Measurements from ENCODE around the gene MXRA8. TPM values are rescaled to one million over a fixed set of nuclear protein-coding genes. Genes with fewer than 3 reads are reported as not detected.
A peak's percentile ranks its signal among the peaks of the same experiment; 100 is the strongest.

MXRA8 gene
- total and polyA plus RNA-seq, 5 donors from 2014 or later = 0.17 TPM; not detected in 4

GRCh38 chr1:1361233-1361981 lies 3.1 kb upstream of the MXRA8 start:
- DNase-seq = no peak
- peaks cover 22% of the 10 kb centered on the region for H3K27me3 Mint-ChIP-seq
- H3K27ac ChIP-seq (ENCODE audit: insufficient read depth, low read length, poor library complexity, severe bottlenecking) = no peak overlapping the region
- no peaks in the 10 kb centered on the region for H3K27me3 ChIP-seq (ENCODE audit: control insufficient read depth, insufficient read depth, low read length)
- H3K9me3 Mint-ChIP-seq = no peaks in the 10 kb centered on the region
- peaks cover 0 to 3% (median 1%) of the 10 kb centered on the region in 4 donors for H3K4me1 Mint-ChIP-seq
- no peak overlapping the region for H3K4me3 ChIP-seq (ENCODE audit: low read depth, low read length)
- H3K36me3 Mint-ChIP-seq = no peaks in the 10 kb centered on the region
- H3K36me3 ChIP-seq (ENCODE audit: control insufficient read depth, insufficient read depth, low read length) = no peaks in the 10 kb centered on the region
- H3K9me3 ChIP-seq (ENCODE audit: control insufficient read depth in 2 of 2, low read length in 2 of 2) = no peaks in the 10 kb centered on the region
- peak overlapping the region in 1 of 4 donors; percentile 0 for H3K4me3 Mint-ChIP-seq
- no peak overlapping the region for H3K27ac Mint-ChIP-seq
- no peak for ATAC-seq (ENCODE audit: low read depth in 2 of 2)
- H3K4me1 ChIP-seq (ENCODE audit: control insufficient read depth, insufficient read depth, low read length, poor library complexity, severe bottlenecking) = peaks cover 7% of the 10 kb centered on the region

- Histone ChIP-seq H3K27me3 (ENCODE audit: control insufficient read depth, insufficient read depth, low read length) (no peaks in the 10 kb centered on the region), H3K36me3 (ENCODE audit: control insufficient read depth, insufficient read depth, low read length) (no peaks in the 10 kb centered on the region), H3K4me3 (ENCODE audit: low read depth, low read length) (no peak overlapping the region), H3K9me3 (ENCODE audit: control insufficient read depth in 2 of 2, low read length in 2 of 2) (no peaks in the 10 kb centered on the region), H3K27ac (ENCODE audit: insufficient read depth, low read length, poor library complexity, severe bottlenecking) (no peak overlapping the region), H3K4me1 (ENCODE audit: control insufficient read depth, insufficient read depth, low read length, poor library complexity, severe bottlenecking) (peaks cover 8% of the 10 kb centered on the region)
- DNase-seq (no peak), ATAC-seq (ENCODE audit: low read depth in 2 of 2) (no peak)
- Mint-ChIP-seq H3K27me3 (peaks cover 22% of the 10 kb centered on the region), H3K36me3 (no peaks in the 10 kb centered on the region), H3K9me3 (no peaks in the 10 kb centered on the region), H3K4me3 (peak overlapping the region in 1 of 4 donors; percentile 0), H3K27ac (no peak overlapping the region), H3K4me1 (peaks cover 0 to 3% (median 1%) of the 10 kb centered on the region in 4 donors)
Measured at GRCh38 chr1:1360506-1361169, 2.3 kb upstream of the MXRA8 start.

DNA sequence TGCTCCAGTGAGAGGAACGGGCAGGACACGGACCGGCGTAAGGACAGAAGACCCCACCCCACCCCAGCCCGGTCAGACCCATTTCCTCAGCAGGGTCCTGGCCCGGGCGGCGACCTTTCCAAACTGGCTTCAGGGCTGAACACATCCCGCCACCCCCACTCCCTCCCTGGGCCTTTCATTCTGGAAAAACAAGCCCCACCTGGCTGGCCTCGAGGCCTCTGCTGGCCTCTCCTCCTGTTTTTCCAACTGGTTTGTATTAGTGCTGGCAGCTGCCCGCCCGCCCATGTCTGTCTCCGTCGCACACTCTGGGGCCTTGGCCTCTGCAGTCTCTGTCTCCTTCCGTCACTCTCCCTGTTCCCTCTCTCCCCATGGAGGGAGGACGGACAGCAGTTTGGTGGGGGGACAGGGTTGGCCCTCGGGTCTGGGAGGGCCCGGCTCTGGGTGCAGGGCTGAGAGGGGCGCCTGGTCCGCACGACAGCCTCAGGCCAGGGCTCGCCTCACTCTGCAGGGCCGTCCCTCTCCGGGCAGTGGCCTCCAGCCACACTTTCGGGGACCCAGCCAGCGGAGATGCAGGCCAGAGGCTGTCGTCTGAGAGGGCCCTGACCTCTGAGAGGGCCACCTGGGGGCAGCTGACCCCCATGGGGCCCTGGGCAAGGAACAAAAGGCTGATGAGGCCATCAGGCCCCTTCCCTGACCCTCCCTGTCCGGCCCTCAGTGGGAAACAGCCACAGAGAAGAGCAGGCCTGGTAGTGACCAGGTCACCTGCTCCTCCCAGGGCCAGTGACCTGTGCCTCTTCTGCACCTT lies 1.5 kb upstream of the MXRA8 start:
- DNase-seq (no peak), ATAC-seq (ENCODE audit: low read depth in 2 of 2) (no peak)
- Histone ChIP-seq H3K27me3 (ENCODE audit: control insufficient read depth, insufficient read depth, low read length) (no peaks in the 10 kb centered on the region), H3K4me1 (ENCODE audit: control insufficient read depth, insufficient read depth, low read length, poor library complexity, severe bottlenecking) (peaks cover 16% of the 10 kb centered on the region), H3K4me3 (ENCODE audit: low read depth, low read length) (no peak overlapping the region), H3K27ac (ENCODE audit: insufficient read depth, low read length, poor library complexity, severe bottlenecking) (no peak overlapping the region), H3K9me3 (ENCODE audit: control insufficient read depth in 2 of 2, low read length in 2 of 2) (no peaks in the 10 kb centered on the region), H3K36me3 (ENCODE audit: control insufficient read depth, insufficient read depth, low read length) (no peaks in the 10 kb centered on the region)
- Mint-ChIP-seq H3K4me1 (peaks cover 0 to 3% (median 1%) of the 10 kb centered on the region in 4 donors), H3K9me3 (no peaks in the 10 kb centered on the region), H3K4me3 (no peak overlapping the region), H3K27me3 (peaks cover 22% of the 10 kb centered on the region), H3K36me3 (no peaks in the 10 kb centered on the region), H3K27ac (peak overlapping the region in 1 of 3 donors; percentile 67)

- Mint-ChIP-seq H3K27me3 (peaks cover 22% of the 10 kb centered on the region), H3K27ac (peak overlapping the region in 1 of 3 donors; percentile 67), H3K36me3 (no peaks in the 10 kb centered on the region), H3K9me3 (no peaks in the 10 kb centered on the region), H3K4me1 (peaks cover 0 to 4% (median 1%) of the 10 kb centered on the region in 4 donors), H3K4me3 (no peak overlapping the region)
- Histone ChIP-seq H3K4me1 (ENCODE audit: control insufficient read depth, insufficient read depth, low read length, poor library complexity, severe bottlenecking) (peaks cover 21% of the 10 kb centered on the region), H3K27me3 (ENCODE audit: control insufficient read depth, insufficient read depth, low read length) (no peaks in the 10 kb centered on the region), H3K36me3 (ENCODE audit: control insufficient read depth, insufficient read depth, low read length) (no peaks in the 10 kb centered on the region), H3K27ac (ENCODE audit: insufficient read depth, low read length, poor library complexity, severe bottlenecking) (no peak overlapping the region), H3K4me3 (ENCODE audit: low read depth, low read length) (no peak overlapping the region), H3K9me3 (ENCODE audit: control insufficient read depth in 2 of 2, low read length in 2 of 2) (no peaks in the 10 kb centered on the region)
- DNase-seq = no peak
- no peak for ATAC-seq (ENCODE audit: low read depth in 2 of 2)
Measured at GRCh38 chr1:1359308-1359663, 931 bp upstream of the MXRA8 start.

GRCh38 chr1:1357871-1358432 lies 403 bp downstream of the MXRA8 start:
- no peaks in the 10 kb centered on the region for H3K27me3 ChIP-seq (ENCODE audit: control insufficient read depth, insufficient read depth, low read length)
- Mint-ChIP-seq H3K9me3 (no peaks in the 10 kb centered on the region), H3K4me3 (peak overlapping the region in 1 of 4 donors; percentile 63), H3K27ac (no peak overlapping the region), H3K27me3 (peaks cover 22% of the 10 kb centered on the region), H3K36me3 (no peaks in the 10 kb centered on the region), H3K4me1 (peaks cover 0 to 12% (median 1%) of the 10 kb centered on the region in 4 donors)
- no peaks in the 10 kb centered on the region for H3K9me3 ChIP-seq (ENCODE audit: control insufficient read depth in 2 of 2, low read length in 2 of 2)
- H3K36me3 ChIP-seq (ENCODE audit: control insufficient read depth, insufficient read depth, low read length) = no peaks in the 10 kb centered on the region
- ATAC-seq (ENCODE audit: low read depth in 2 of 2) = no peak
- DNase-seq = no peak
- H3K27ac ChIP-seq (ENCODE audit: insufficient read depth, low read length, poor library complexity, severe bottlenecking) = no peak overlapping the region
- no peak overlapping the region for H3K4me3 ChIP-seq (ENCODE audit: low read depth, low read length)
- peaks cover 29% of the 10 kb centered on the region for H3K4me1 ChIP-seq (ENCODE audit: control insufficient read depth, insufficient read depth, low read length, poor library complexity, severe bottlenecking)

DNA sequence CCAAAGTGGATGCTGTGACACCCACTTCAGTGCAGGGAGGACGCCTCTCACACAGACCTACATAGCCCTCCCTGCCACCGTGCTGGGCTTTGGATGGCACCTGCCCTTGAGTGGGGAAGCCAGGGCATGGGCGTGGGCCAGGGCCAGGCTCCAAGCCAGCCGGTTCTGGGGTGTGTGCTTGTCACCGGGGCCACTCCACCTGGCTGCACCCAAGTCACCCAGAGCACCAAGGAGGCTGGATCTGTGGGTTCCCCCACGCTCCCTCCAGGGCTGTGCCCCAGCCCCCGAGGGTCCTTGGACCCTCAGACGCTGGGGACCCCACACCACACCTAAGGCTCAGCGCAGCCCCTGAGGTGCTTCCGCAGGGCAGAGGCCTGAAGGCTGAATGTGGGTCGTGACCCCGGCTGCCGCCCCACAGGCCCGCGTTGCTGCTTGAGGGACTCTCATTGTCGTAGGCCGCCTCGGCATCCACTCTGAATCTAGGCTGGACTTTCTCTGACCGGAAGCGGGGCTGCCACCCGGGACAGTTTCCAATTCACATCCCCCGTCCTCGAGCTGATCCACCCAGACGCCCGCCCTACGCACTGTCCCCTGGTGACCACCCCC lies 1.5 kb downstream of the MXRA8 start:
- no peak overlapping the region for H3K4me3 ChIP-seq (ENCODE audit: low read depth, low read length)
- H3K27ac Mint-ChIP-seq = peak overlapping the region in 1 of 3 donors; percentile 42
- H3K36me3 ChIP-seq (ENCODE audit: control insufficient read depth, insufficient read depth, low read length) = no peaks in the 10 kb centered on the region
- no peaks in the 10 kb centered on the region for H3K9me3 ChIP-seq (ENCODE audit: control insufficient read depth in 2 of 2, low read length in 2 of 2)
- peaks cover 0 to 22% (median 1%) of the 10 kb centered on the region in 4 donors for H3K4me1 Mint-ChIP-seq
- H3K27me3 ChIP-seq (ENCODE audit: control insufficient read depth, insufficient read depth, low read length) = no peaks in the 10 kb centered on the region
- DNase-seq = no peak
- no peak overlapping the region for H3K27ac ChIP-seq (ENCODE audit: insufficient read depth, low read length, poor library complexity, severe bottlenecking)
- no peaks in the 10 kb centered on the region for H3K36me3 Mint-ChIP-seq
- H3K4me3 Mint-ChIP-seq = no peak overlapping the region
- peaks cover 29% of the 10 kb centered on the region for H3K4me1 ChIP-seq (ENCODE audit: control insufficient read depth, insufficient read depth, low read length, poor library complexity, severe bottlenecking)
- peaks cover 29% of the 10 kb centered on the region for H3K27me3 Mint-ChIP-seq
- no peak for ATAC-seq (ENCODE audit: low read depth in 2 of 2)
- H3K9me3 Mint-ChIP-seq = no peaks in the 10 kb centered on the region

DNA sequence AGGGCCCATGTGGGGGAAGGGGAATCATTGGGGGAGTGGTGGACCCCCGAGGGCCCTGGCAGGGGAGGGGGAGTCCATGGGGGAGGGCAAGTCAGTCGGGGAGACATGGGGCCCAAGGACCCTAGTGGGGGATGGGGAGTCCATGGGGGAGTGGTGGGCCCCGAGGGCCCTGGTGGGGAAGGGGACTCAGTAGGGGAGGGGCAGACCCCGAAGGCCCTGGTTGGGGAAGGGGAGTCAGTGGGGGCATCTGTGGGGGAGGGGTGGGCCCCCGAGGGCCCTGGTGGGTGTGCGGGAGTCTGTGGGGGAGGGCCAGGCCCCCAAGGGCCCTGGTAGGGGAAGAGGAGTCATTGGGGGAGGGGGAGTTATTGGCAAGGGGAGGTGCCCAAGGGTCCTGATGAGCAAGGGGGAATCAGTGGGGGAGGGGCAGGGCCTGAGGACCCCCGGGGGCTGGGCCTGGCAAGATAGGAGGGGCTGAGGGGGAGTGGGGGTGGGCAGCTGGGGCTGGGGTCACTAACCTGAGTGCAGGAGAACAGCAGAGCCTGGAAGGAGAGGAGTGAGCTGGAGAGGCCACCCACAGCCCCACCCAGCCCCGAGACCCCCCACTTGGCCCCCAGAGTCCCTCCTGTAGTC lies 2.1 kb downstream of the MXRA8 start:
- no peak overlapping the region for H3K4me3 Mint-ChIP-seq
- no peaks in the 10 kb centered on the region for H3K36me3 Mint-ChIP-seq
- H3K27me3 ChIP-seq (ENCODE audit: control insufficient read depth, insufficient read depth, low read length) = no peaks in the 10 kb centered on the region

More for the DNA sequence above, 2.1 kb downstream of the MXRA8 start:
- no peak overlapping the region for H3K4me3 ChIP-seq (ENCODE audit: low read depth, low read length)
- DNase-seq = no peak
- no peaks in the 10 kb centered on the region for H3K36me3 ChIP-seq (ENCODE audit: control insufficient read depth, insufficient read depth, low read length)
- Mint-ChIP-seq H3K27ac (no peak overlapping the region), H3K27me3 (peaks cover 32% of the 10 kb centered on the region), H3K4me1 (peaks cover 0 to 22% (median 1%) of the 10 kb centered on the region in 4 donors), H3K9me3 (no peaks in the 10 kb centered on the region)
- no peak for ATAC-seq (ENCODE audit: low read depth in 2 of 2)
- H3K27ac ChIP-seq (ENCODE audit: insufficient read depth, low read length, poor library complexity, severe bottlenecking) = no peak overlapping the region
- H3K4me1 ChIP-seq (ENCODE audit: control insufficient read depth, insufficient read depth, low read length, poor library complexity, severe bottlenecking) = peaks cover 29% of the 10 kb centered on the region
- H3K9me3 ChIP-seq (ENCODE audit: control insufficient read depth in 2 of 2, low read length in 2 of 2) = no peaks in the 10 kb centered on the region
